TTC549 (cell line): ENCODE data around the gene ITPRIP.

Experiments used
- FAIRE-seq: peaks from 2 replicates; lab custom pipeline; 2012; peaks lifted over from hg19 to GRCh38; lab: Jason Lieb, UNC

ITPRIP gene

GRCh38 chr10:104337985-104338735 is at the start of gene ITPRIP:
Gene ITPRIP, minus strand, starts transcription at chr10:104338465. Its CDS starts 22,414 bp downstream, at chr10:104316051.
- no peak for FAIRE-seq

- FAIRE-seq, result no peak
These were observed 49.0 kb upstream of the ITPRIP start for GRCh38 chr10:104387130-104387888.

- no peak for FAIRE-seq
These were observed 42.1 kb upstream of the ITPRIP start for GRCh38 chr10:104380336-104380735.

GRCh38 chr10:104376784-104377300 is 38.6 kb upstream of the ITPRIP start:
- FAIRE-seq, result no peak

GRCh38 chr10:104374591-104374990 is 36.3 kb upstream of the ITPRIP start:
- no peak for FAIRE-seq

- no peak for FAIRE-seq
These were observed 33.5 kb upstream of the ITPRIP start for GRCh38 chr10:104371753-104372152.

- FAIRE-seq, result no peak
These were observed 30.1 kb upstream of the ITPRIP start for GRCh38 chr10:104368381-104368780.

GRCh38 chr10:104367904-104368303 is 29.6 kb upstream of the ITPRIP start:
- FAIRE-seq, result no peak

GRCh38 chr10:104359811-104360210 is 21.5 kb upstream of the ITPRIP start:
- no peak for FAIRE-seq

- FAIRE-seq, result no peak
These were observed 15.2 kb upstream of the ITPRIP start, which contains the start of gene CFAP58 for GRCh38 chr10:104353325-104354048. Gene CFAP58, plus strand, starts transcription at chr10:104353833. Its CDS starts 65 bp downstream, at chr10:104353898.

GRCh38 chr10:104351919-104352318 is 13.7 kb upstream of the ITPRIP start:
- no peak for FAIRE-seq

GRCh38 chr10:104351061-104351702 is 12.9 kb upstream of the ITPRIP start:
- no peak for FAIRE-seq

- no peak for FAIRE-seq
These were observed 11.9 kb upstream of the ITPRIP start for GRCh38 chr10:104350127-104350635.

- no peak for FAIRE-seq
These were observed 11.4 kb upstream of the ITPRIP start for GRCh38 chr10:104349623-104350126.

GRCh38 chr10:104348601-104349000 is 10.3 kb upstream of the ITPRIP start:
- no peak for FAIRE-seq

- no peak for FAIRE-seq
These were observed 9.2 kb upstream of the ITPRIP start for GRCh38 chr10:104347295-104348045.

- FAIRE-seq, result no peak
These were observed 7.7 kb upstream of the ITPRIP start for GRCh38 chr10:104345941-104346340.

- FAIRE-seq, result no peak
These were observed 7.2 kb upstream of the ITPRIP start for GRCh38 chr10:104345515-104345914.

GRCh38 chr10:104344219-104344618 is 6.0 kb upstream of the ITPRIP start:
- FAIRE-seq, result no peak

- FAIRE-seq, result no peak
These were observed 4.7 kb upstream of the ITPRIP start for GRCh38 chr10:104342941-104343411.

GRCh38 chr10:104340641-104341040 is 2.4 kb upstream of the ITPRIP start:
- FAIRE-seq, result no peak
